ENCODE results near the gene RCE1. TPM values are rescaled to one million over a fixed set of nuclear protein-coding genes. Genes with fewer than 3 reads are reported as not detected.
A peak's percentile ranks its signal among the peaks of the same experiment; 100 is the strongest.

RCE1 gene
- total RNA-seq, 2 donors from 2014 or later: 7.9 to 9.1 TPM

DNA sequence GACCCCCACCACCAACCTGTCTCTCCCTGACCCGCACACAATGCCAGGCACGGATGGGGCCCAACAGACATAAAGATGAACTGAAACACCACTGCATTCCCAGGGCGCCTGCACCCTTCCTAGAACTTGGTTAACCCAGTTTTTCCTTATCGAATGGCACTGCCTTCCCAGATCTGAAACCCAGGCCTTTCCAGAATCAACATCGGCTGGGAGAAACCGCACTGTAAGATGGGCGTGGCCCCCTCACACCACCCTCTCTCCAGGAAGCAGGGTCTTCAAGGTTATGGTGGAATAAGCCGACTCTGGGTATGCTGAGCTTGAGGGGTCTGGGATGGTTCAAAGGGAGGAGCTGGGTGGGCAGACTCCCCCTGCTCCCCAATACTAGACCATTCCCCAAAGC lies 36.8 kb downstream of the RCE1 start:
- intact Hi-C loops (cut with DNase I): no loop called here
- DNase-seq (ENCODE audit: low spot score): no peak

DNA sequence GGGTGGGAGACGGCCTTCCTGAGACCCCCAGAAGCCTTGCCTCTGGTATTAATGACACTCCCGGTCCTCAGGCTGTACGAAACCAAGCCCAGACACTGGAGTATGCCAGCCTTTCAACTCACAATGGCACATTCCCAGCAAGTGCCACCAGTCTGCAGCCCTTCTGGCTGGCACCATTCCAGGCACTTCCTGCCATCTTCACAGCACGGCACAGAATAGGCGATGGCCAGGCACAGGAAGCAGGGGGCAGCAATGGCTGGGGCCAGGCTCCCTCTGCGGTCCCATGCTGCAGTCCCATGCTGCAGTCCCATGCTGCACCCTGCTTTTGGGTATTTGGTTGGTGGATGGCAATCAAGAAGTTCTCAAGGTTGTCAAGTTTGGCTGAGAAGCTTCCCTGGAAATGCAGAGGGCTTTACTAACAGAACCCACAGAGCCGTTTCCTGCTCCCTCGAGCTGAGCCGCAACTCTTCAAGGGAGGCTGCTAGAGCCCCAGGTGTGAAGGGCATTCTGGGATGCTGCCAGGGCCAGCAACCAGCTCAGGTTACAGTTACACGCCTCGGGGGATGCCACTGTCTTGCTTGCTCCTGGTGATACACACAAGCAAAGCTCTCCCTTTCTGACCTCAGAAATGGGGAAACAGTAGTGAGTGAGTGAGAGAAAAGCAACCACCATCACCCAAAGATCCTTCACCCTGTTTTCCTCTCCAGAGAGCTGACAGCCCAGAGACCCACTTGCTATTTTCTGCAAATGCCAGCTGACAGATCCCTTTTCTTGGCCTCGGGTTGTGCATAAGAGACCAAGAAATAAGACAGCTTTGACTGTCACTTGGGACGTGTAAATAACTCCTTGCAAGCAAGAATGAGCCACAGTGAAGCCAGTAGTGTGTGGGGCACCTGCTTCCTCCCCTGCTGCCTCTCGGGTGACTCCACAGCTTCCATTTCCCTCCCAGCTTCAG lies 37.5 kb downstream of the RCE1 start:
- intact Hi-C loops (cut with DNase I): no loop called here
- no peak for DNase-seq (ENCODE audit: low spot score)

DNA sequence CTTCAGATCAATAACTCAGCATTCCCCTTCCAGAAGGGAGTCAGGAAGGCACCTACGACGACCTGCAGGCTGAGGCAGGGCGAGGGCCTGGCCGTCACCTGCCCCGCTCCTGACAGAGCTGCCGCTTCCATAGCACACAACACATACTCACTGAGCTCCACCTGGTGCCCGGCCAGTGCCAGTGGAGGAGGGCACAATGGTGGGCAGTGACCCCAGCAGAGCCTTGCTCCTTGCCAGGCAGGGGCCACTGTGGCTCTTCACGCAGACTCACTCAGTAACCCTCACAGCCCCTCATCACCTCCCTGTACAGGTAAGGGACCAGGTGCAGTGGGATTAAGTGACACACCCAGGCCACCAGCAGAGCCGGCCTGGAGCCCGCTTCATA lies 38.2 kb downstream of the RCE1 start:
- intact Hi-C loops (cut with DNase I): no loop called here

DNA sequence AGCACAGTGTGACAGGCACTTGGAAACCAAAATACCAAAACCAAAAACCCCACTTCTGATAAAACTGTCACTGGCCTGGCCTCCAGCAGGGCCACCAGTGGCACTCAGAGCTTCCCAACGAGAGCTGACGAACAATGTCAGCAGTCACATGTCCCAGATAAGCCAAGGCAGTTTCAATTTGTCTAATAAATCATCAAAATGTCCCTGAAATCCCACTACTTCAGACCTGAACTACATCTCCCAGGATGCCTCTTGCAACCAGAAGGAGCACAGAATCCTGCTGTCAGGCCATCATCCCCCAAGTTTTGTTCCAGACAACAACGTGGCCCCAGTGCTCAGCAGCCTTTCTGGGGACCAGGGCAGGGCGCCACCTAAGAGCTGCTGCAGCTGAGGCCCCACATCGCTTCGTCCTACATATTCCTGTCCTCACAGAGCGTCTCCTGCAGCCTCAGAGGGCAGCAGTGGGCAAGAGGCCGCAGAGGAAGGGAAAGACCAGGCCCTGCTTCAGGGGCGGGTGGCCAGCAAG lies 38.7 kb downstream of the RCE1 start:
- intact Hi-C loops (cut with DNase I): no loop called here
- DNase-seq (ENCODE audit: low spot score): no peak

More for the DNA sequence above, 38.2 kb downstream of the RCE1 start:
- no peak for DNase-seq (ENCODE audit: low spot score)

DNA sequence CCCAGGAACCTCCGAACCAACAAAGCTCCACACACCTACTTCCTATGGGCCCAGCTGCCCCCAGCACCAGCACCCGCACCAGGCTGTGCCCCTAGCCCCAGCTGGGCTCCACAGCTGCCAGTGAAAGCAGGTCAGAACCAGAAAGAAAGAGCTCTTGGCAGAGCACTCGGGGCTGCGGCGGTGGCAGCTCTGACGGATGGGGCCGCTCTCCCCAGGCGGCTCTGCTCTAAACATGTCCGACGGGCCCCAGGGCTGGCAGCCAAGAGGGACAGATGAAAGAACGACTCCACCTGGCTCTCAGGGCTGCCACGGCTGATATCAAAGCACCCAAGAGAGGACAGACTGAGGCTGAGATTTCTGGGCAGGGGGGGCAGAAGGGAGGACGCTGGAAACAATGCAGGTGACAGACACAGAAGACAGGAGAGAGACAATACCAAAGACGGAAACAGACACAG lies 39.3 kb downstream of the RCE1 start:
- no peak for DNase-seq (ENCODE audit: low spot score)
- intact Hi-C loops (cut with DNase I): no loop called here

DNA sequence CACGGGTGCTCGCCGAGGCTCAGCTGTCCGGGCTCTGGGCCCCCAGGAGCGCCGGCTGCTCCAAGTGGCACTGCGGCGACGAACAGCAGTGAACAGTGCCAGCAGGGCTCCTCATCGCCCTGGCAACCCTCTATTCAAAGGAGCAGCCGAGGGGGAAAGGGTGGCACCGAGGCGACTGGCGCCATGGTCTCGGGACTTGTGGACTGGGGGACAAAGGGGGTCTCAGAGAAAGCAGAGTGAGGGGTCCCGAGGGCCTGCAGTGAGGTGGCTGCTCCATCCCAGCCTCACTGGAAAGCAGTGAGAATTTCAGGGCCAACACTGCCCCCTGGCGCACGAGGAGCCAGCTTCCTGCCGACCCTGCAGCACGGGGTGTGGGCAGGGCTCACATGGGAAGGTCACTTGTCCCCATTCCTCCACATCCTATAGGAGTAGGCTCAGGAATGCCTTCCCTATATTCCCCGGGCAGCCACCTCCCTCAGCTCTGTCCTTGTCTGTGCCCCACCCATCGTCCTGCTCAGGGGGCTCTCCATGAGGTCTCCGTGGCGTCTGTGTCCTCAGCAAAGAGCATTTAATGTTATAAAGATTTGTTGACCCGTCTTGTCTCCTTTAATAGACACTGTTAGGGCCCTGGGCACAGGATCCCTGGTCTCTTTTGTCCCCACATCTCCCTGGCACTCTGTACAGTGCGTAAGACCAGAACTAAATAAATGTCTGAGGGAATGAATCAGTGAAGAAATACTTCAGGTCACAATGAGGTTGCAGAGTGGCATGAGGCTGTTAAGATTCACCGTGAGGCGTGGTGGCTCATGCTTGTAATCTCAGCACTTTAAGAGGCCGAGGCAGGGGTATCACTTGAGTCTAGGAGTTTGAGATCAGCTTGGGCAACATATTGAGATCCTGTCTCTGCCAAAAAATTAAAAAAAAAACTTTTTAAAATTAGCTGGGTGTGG lies 40.0 kb downstream of the RCE1 start:
- no peak for DNase-seq (ENCODE audit: low spot score)
- intact Hi-C loops (cut with DNase I): no loop called here

DNA sequence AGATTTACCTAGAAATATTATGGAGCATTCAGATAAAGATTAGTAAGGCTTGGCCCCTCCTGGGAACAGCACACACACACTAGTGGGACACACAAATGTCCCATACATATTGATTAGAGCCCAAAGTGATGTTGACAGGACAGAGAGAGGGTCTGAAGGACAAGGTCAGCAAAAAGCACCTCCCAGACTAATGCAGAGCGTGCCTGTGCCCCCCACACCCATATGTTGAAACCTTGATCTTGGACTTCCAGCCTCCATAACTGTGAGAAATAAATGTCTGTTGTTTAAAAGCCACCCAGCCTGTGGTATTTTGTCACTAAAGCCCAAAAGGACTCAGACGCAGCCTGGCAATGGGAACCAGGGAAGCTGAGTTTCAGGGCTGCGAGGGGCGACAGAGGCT lies 41.2 kb downstream of the RCE1 start:
- intact Hi-C loops (cut with DNase I): no loop called here
- no peak for DNase-seq (ENCODE audit: low spot score)

DNA sequence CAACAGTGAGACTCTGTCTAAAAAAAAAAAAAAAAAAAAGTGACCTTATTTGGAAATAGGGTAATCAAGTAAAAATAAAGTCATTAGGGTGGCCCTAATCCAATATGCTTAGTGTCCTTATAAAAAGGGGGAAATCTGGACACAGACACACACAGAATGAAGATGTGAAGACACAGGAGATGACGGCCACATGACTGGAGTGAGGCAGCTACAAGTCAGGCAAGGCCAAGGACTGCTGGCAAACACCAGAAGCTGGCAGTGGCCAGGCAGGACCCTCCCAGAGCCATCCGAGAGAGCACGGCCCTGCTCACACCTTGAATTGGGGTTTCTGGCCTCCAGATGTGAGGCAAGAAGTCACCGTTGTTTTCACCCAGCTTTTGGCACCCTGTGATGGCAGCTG lies 42.2 kb downstream of the RCE1 start:
- DNase-seq (ENCODE audit: low spot score): no peak
- intact Hi-C loops (cut with DNase I): no loop called here

DNA sequence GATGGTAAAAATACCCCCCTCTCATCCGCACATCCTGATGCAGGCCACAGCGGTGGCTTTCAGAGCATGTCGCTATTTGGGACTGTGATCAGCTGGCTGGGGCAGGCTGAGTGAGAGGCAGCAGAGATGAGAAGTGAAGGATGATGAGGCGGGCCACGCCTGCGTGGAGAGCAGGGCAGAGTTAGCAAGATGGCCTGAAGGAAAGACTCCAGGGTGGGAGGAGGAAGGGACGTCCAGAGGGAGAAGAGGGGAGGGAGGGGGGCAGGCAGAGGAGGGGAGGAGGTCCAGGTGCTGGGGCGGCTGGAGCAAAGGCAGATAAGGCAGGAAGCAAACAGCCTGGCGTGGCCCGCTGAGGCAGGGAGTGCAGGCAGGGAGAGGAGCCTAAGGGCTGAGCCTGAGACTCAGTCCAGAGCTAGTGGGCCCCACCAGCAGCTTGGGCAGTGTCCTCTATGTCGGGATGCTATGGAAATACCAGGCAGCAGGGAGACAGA lies 42.8 kb downstream of the RCE1 start:
- DNase-seq (ENCODE audit: low spot score): no peak
- intact Hi-C loops (cut with DNase I): no loop called here

DNA sequence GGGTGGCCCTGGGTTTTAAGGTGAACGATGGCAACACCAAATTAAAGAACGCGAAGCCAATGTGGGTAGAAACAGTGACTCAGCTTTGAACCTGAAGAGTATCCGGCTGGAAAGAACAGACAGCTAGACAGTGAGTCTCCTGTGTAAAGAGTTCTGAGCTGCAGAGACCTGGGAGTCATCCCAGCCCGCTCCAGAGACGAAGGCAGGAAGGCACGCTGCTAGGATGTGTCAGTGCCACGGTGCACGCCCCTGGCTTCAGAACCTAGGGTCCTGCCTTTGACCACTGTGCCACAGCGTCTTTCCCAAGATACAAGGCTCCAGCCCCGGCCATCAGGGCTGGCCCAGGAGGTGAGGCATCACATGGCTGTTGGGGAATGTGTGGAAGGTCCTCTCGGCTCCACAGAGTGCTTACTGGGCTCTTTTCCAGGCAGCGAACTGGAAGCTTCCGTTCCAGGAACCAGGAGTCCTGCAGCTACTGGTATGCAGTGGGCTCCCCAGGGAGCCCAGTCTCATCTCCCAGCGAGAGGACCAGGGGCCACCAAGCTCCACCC lies 43.5 kb downstream of the RCE1 start:
- DNase-seq (ENCODE audit: low spot score): no peak
- intact Hi-C loops (cut with DNase I): no loop called here

DNA sequence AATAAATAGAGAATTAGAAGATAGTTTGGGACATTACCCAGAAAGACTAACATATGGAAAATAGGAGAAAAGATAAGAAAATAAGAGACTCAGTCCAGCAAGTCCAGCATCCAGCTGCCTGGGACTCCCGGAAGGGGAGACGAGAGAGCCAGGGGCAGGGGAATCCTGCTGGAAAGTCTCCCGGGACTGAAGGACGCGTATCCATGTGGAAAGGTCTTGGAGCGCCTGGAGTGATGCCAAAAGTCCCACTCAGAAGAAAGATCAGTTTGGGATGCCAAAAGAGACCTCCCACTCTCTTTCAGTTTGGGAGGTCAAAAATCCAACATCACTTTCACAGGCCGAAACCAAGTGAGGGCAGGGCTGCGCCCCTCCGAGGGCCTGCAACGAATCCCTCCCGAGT lies 44.3 kb downstream of the RCE1 start:
- DNase-seq (ENCODE audit: low spot score): peak; percentile 48
- intact Hi-C loops (cut with DNase I): no loop called here

DNA sequence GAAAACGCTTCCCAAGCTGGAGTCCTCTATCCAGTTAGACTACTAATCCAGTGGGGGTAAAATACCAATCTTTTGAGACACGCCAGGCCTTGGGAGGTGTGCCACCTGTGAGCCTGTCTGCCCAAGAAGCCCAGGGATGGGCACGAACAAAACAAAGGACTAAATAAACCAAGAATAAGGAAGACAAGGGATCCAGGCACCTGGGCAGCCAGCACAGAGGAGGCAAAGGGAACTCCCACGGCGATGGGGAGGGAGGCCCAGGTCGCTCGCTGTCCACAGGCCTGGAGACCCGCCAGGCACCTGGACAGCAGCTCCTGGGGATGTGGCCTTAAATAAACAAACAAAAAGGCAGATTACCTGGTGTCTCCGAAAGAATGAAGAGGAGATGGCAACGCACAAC lies 45.0 kb downstream of the RCE1 start:
- intact Hi-C loops (cut with DNase I): no loop called here
- DNase-seq (ENCODE audit: low spot score): no peak

DNA sequence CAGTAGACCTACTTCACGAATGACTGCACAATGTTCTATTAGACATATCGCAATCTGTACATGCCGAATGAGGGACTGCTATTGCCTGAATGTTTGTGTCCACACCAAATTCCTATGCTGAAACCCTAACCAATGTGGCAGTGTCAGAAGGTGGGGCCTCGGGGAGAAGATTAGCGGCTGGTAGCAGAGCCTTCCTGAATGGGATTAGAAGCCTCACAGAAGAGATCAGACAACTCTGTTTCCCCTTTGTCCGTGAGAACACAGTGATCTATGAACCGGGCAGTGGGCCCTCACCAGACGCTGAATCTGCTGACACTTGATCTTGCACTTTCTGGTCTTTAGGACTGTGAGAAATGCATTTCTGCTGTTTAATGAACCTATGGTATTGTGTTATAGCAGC lies 46.7 kb downstream of the RCE1 start:
- DNase-seq (ENCODE audit: low spot score): no peak
- intact Hi-C loops (cut with DNase I): no loop called here

DNA sequence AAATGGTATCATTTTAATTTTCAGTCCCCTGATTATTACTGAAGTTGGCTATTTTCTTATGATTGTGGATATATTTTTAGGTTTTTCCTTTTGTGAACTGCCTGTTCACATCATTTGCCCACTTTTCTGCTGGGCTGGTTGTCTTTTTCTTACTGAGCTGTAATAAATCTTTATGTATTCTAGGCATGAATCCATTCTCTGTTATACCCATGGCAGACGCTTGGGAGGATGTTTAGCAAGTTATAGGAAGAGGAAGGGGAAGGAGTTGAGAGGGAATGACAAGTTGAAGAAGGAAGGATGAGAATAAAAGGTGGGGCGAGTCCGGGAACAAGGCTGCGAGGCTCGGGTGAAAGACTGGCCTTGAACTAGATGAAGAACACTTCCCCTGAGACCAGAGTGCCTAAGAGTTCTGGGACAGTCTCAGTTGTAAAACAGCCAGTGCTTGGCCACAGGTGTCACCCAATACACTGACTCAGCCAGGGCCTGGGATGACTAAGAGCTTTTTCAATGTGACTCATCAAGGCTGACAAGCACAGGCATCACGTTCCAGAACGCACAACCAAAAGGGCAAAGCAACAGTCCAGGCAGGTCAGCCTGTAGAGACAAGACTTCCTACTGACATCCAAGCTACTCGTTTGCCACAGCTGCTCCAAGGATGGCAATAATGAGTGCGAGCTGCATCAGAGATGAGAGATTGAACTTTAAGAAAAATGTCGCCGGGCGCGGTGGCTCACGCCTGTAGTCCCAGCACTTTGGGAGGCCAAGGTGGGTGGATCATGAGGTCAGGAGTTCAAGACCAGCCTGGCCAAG lies 48.8 kb downstream of the RCE1 start:
- intact Hi-C loops (cut with DNase I): no loop called here

DNA sequence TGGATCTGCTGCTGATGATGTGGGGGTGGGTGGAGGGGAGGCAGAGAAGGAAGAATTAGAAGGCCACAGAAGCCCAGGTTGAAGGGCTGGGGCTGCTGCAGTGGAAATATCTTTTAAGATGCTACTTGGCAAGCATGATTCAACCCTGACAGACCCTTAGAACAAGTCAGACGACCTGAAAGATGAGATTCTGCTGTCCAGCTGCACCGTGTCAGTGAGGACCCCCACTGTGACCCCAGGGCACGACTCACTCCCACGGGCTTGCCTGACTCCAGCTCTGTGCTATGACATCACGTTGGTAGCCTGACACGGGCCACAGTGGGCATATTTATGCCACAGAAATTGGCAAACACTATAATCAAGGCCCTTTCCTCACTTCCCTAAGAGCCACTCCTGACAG lies 49.7 kb downstream of the RCE1 start:
- no peak for DNase-seq (ENCODE audit: low spot score)
- intact Hi-C loops (cut with DNase I): no loop called here

More for the DNA sequence above, 48.8 kb downstream of the RCE1 start:
- no peak for DNase-seq (ENCODE audit: low spot score)

DNA sequence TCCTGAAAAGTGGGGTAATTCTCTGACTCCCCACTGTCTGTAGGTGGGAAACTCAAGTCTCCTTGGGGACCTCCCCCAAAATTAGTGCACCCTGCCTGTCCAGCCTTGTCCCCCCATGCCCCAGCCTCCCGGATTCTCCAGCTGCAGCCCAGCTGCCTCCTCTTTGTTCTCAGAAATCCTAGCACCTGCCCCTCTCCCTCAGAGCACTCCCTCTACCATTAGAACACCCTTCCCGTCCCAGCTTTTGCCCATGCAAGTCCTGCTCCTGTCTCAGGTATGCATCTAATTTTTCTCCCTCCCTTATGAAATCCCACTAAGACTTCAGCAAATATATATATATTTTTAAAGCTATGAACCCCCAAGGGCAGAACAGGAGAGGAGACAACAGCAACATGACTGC lies 50.9 kb downstream of the RCE1 start:
- intact Hi-C loops (cut with DNase I): no loop called here
- no peak for DNase-seq (ENCODE audit: low spot score)

Data from posterior vena cava (tissue), 2 donors.